ENCODE measurements around the gene SLC26A8.

GRCh38 chr6:36061236-36061635, 36.8 kb upstream of the SLC26A8 start:
- TF ChIP-seq, protein P1, sequence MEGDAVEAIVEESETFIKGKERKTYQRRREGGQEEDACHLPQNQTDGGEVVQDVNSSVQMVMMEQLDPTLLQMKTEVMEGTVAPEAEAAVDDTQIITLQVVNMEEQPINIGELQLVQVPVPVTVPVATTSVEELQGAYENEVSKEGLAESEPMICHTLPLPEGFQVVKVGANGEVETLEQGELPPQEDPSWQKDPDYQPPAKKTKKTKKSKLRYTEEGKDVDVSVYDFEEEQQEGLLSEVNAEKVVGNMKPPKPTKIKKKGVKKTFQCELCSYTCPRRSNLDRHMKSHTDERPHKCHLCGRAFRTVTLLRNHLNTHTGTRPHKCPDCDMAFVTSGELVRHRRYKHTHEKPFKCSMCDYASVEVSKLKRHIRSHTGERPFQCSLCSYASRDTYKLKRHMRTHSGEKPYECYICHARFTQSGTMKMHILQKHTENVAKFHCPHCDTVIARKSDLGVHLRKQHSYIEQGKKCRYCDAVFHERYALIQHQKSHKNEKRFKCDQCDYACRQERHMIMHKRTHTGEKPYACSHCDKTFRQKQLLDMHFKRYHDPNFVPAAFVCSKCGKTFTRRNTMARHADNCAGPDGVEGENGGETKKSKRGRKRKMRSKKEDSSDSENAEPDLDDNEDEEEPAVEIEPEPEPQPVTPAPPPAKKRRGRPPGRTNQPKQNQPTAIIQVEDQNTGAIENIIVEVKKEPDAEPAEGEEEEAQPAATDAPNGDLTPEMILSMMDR (IDR thresholded peaks at IDR 0.05), result no peak
- TF ChIP-seq POLR2A (IDR thresholded peaks at IDR 0.05), result no peak
